HG02678 (cell line): ENCODE measurements around the gene OPN1MW2.
"Not testable (repeated sequence)": the region's sequence is repeated elsewhere in the genome, so short reads cannot be mapped to it uniquely, and the experiment has no call there.

ENCODE experiments used
- ATAC-seq: cut with Tn5 transposase; IDR thresholded peaks from one replicate; pipeline ENCODE4 v1.9.1; 2021; ENCODE audit warnings: mild to moderate bottlenecking, moderate library complexity; ENCODE audit not compliant: unreplicated experiment

Gene OPN1MW2

GRCh38 chrX:154263072-154263471 is 43.5 kb downstream of the OPN1MW2 start:
- not testable (repeated sequence) for ATAC-seq

- not testable (repeated sequence) for ATAC-seq
These were observed 49.7 kb downstream of the OPN1MW2 start for GRCh38 chrX:154269245-154269644.
